NOMO-1 (cell line): ENCODE data around the gene PRDM7.
"Not testable (repeated sequence)": the region's sequence is repeated elsewhere in the genome, so short reads cannot be mapped to it uniquely, and the experiment has no call there.

ENCODE experiments used
- DNase-seq, 2 experiments: peaks; one replicate each; lab custom pipeline; 2025; ENCODE audit not compliant: unreplicated experiment in 2 of 2; lab: John Stamatoyannopoulos, UW

Gene PRDM7

GRCh38 chr16:90016339-90016950 lies 60.7 kb downstream of the PRDM7 start:
- DNase-seq: no peak

GRCh38 chr16:90015586-90016338 lies 61.4 kb downstream of the PRDM7 start:
- DNase-seq: no peak

GRCh38 chr16:90012991-90013745 lies 64.0 kb downstream of the PRDM7 start:
- no peak for DNase-seq

- no peak for DNase-seq
These were observed 65.1 kb downstream of the PRDM7 start for GRCh38 chr16:90011908-90012501.

- no peak for DNase-seq
These were observed 65.7 kb downstream of the PRDM7 start for GRCh38 chr16:90011508-90011819.

- DNase-seq: no peak
These were observed 66.2 kb downstream of the PRDM7 start for GRCh38 chr16:90010676-90011507.

GRCh38 chr16:90009172-90009899 lies 67.8 kb downstream of the PRDM7 start:
- DNase-seq: no peak

GRCh38 chr16:90008708-90009145 lies 68.4 kb downstream of the PRDM7 start:
- DNase-seq: peak in 1 of 2 experiments; percentile 22

GRCh38 chr16:90007635-90008234 lies 69.4 kb downstream of the PRDM7 start:
- not testable (repeated sequence) for DNase-seq

- no peak for DNase-seq
These were observed 70.1 kb downstream of the PRDM7 start for GRCh38 chr16:90007015-90007414.
